Hepatocyte (in vitro differentiated cells): ENCODE data around the gene SPAG4.

Experiments
- EZH2 ChIP-seq: fragments of 200-600 bp; sonication (generic); IDR thresholded peaks from 2 replicates; pipeline ENCODE4 v1.6.1; 2016; ENCODE audit warnings: antibody characterized with exemption, mild to moderate bottlenecking, borderline replicate concordance
- TF ChIP-seq, protein P1 (sequence below): fragments of 200-600 bp; sonication (generic); IDR thresholded peaks from 2 replicates; pipeline ENCODE4 v1.5.1; 2016; ENCODE audit warnings: antibody characterized with exemption, mild to moderate bottlenecking; ENCODE audit not compliant: poor library complexity

GRCh38 chr20:35582741-35583404 lies 32.8 kb upstream of the SPAG4 start:
- TF ChIP-seq, protein P1, sequence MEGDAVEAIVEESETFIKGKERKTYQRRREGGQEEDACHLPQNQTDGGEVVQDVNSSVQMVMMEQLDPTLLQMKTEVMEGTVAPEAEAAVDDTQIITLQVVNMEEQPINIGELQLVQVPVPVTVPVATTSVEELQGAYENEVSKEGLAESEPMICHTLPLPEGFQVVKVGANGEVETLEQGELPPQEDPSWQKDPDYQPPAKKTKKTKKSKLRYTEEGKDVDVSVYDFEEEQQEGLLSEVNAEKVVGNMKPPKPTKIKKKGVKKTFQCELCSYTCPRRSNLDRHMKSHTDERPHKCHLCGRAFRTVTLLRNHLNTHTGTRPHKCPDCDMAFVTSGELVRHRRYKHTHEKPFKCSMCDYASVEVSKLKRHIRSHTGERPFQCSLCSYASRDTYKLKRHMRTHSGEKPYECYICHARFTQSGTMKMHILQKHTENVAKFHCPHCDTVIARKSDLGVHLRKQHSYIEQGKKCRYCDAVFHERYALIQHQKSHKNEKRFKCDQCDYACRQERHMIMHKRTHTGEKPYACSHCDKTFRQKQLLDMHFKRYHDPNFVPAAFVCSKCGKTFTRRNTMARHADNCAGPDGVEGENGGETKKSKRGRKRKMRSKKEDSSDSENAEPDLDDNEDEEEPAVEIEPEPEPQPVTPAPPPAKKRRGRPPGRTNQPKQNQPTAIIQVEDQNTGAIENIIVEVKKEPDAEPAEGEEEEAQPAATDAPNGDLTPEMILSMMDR, result no peak
- TF ChIP-seq EZH2, result no peak
